IMR-90 (cell line): ENCODE results near the gene AGAP1. TPM values are rescaled to one million over a fixed set of nuclear protein-coding genes. Genes with fewer than 3 reads are reported as not detected.

Experiments used
- ATAC-seq: fragments of 200-7000 bp; cut with Tn5 transposase; 2 replicates; pipeline ENCODE4 v1.9.1; 2020; ENCODE audit warnings: low read depth, mild to moderate bottlenecking, moderate library complexity
- BruUV-seq: library from RNA; stranded (reverse); fragments of 400-500 nt; replicated peaks from 2 replicates; lab custom pipeline; 2021; lab: Mats Ljungman, UMichigan
- CTCF ChIA-PET: fragments of 300-600 bp; formaldehyde crosslinking; extraction: SDS; loops from one replicate; lab custom pipeline; 2021; ENCODE audit warnings: antibody characterized with exemption; lab: Yijun Ruan, JAX
- POLR2A ChIA-PET: fragments of 300-600 bp; sonication (Branson Sonifier 250); formaldehyde crosslinking; loops from one replicate; lab custom pipeline; 2022; ENCODE audit warnings: antibody characterized with exemption; ENCODE audit not compliant: unreplicated experiment; lab: Charles Lee
- DNase-seq: peaks from one replicate; pipeline ENCODE4 v3.0.0; 2013
- H2AFZ ChIP-seq: replicated peaks from 2 replicates; pipeline ENCODE3; 2013; ENCODE audit warnings: low read length, mild to moderate bottlenecking; ENCODE audit not compliant: poor library complexity
- H2AK5ac ChIP-seq: 2 replicates; pipeline ENCODE4 v1.6.1; 2013; ENCODE audit warnings: low read depth, low read length, inconsistent platforms
- H2AK9ac ChIP-seq: replicated peaks from 2 replicates; pipeline ENCODE3; 2013; ENCODE audit warnings: mild to moderate bottlenecking, low read depth, low read length, moderate library complexity; ENCODE audit not compliant: poor library complexity
- H2BK120ac ChIP-seq: 2 replicates; pipeline ENCODE4 v1.6.1; 2013; ENCODE audit warnings: low read depth, low read length, inconsistent platforms
- H2BK15ac ChIP-seq: 3 replicates; pipeline ENCODE4 v1.6.1; 2013; ENCODE audit warnings: low read depth, low read length, inconsistent platforms
- H2BK20ac ChIP-seq: 2 replicates; pipeline ENCODE4 v1.6.1; 2013; ENCODE audit warnings: low read depth, mild to moderate bottlenecking, inconsistent platforms, low read length, moderate library complexity
- H2BK5ac ChIP-seq: 2 replicates; pipeline ENCODE4 v1.6.1; 2013; ENCODE audit warnings: mild to moderate bottlenecking, low read depth, low read length, inconsistent platforms; ENCODE audit not compliant: poor library complexity, severe bottlenecking
- H3K14ac ChIP-seq: replicated peaks from 2 replicates; pipeline ENCODE4 v1.6.1; 2013; ENCODE audit warnings: low read depth, low read length, inconsistent platforms
- H3K18ac ChIP-seq: 2 replicates; pipeline ENCODE4 v1.6.1; 2013; ENCODE audit warnings: low read depth, low read length, control low read depth
- H3K23ac ChIP-seq: 2 replicates; pipeline ENCODE4 v1.6.1; 2013; ENCODE audit warnings: low read depth, low read length, inconsistent platforms
- H3K27ac ChIP-seq: 2 replicates; pipeline ENCODE4 v1.5.1; 2013; ENCODE audit warnings: mild to moderate bottlenecking, control low read depth, low read length; ENCODE audit not compliant: insufficient read depth
- H3K27me3 ChIP-seq: 2 replicates; pipeline ENCODE4 v1.6.1; 2013; ENCODE audit warnings: low read length; ENCODE audit not compliant: control insufficient read depth, insufficient read depth
- H3K36me3 ChIP-seq: 2 replicates; pipeline ENCODE4 v1.6.1; 2013; ENCODE audit warnings: low read length, mixed read lengths; ENCODE audit not compliant: control insufficient read depth, insufficient read depth
- H3K4ac ChIP-seq: 2 replicates; pipeline ENCODE4 v1.6.1; 2013; ENCODE audit warnings: low read depth, low read length, inconsistent platforms
- H3K4me1 ChIP-seq: 2 replicates; pipeline ENCODE4 v1.6.1; 2013; ENCODE audit warnings: low read length, mixed read lengths; ENCODE audit not compliant: control insufficient read depth, insufficient read depth
- H3K4me2 ChIP-seq: 2 replicates; pipeline ENCODE4 v1.6.1; 2013; ENCODE audit warnings: low read depth, mild to moderate bottlenecking, control low read depth, low read length, moderate library complexity
- H3K4me3 ChIP-seq: 2 replicates; pipeline ENCODE4 v1.5.1; 2013; ENCODE audit warnings: low read depth, mild to moderate bottlenecking, control low read depth, low read length, moderate library complexity; ENCODE audit not compliant: insufficient read depth
- H3K56ac ChIP-seq: 2 replicates; pipeline ENCODE4 v1.6.1; 2013; ENCODE audit warnings: low read length, inconsistent platforms; ENCODE audit not compliant: insufficient read depth; ENCODE audit errors: extremely low read depth
- H3K79me1 ChIP-seq, 2 experiments: 2 replicates each; pipeline ENCODE4 v1.6.1; 2013; ENCODE audit warnings: low read length in 2 of 2, inconsistent platforms in 1 of 2, low read depth in 1 of 2
- H3K9ac ChIP-seq: 2 replicates; pipeline ENCODE4 v1.6.1; 2013; ENCODE audit warnings: low read depth, low read length, control low read depth
- H3K9me1 ChIP-seq: 2 replicates; pipeline ENCODE4 v1.6.1; 2013; ENCODE audit warnings: low read length, inconsistent platforms; ENCODE audit not compliant: insufficient read depth
- H3K9me3 ChIP-seq: 2 replicates; pipeline ENCODE4 v1.6.1; 2013; ENCODE audit warnings: low read length; ENCODE audit not compliant: control insufficient read depth, insufficient read depth
- H4K20me1 ChIP-seq: 2 replicates; pipeline ENCODE4 v1.6.1; 2013; ENCODE audit warnings: low read length, inconsistent platforms; ENCODE audit not compliant: insufficient read depth
- H4K5ac ChIP-seq: 2 replicates; pipeline ENCODE4 v1.6.1; 2013; ENCODE audit warnings: mild to moderate bottlenecking, low read depth, low read length, control low read depth
- H4K8ac ChIP-seq, 2 experiments: 2 replicates each; pipeline ENCODE4 v1.6.1; 2013; ENCODE audit warnings: low read depth in 2 of 2, low read length in 2 of 2, control low read depth in 1 of 2, inconsistent platforms in 1 of 2
- H4K91ac ChIP-seq: 2 replicates; pipeline ENCODE4 v1.6.1; 2013; ENCODE audit warnings: low read depth, low read length, inconsistent platforms; ENCODE audit not compliant: insufficient read depth
- BHLHE40 ChIP-seq: fragments of 150-350 bp; IDR thresholded peaks from 2 replicates; pipeline ENCODE4 v1.6.1; 2016; ENCODE audit warnings: mild to moderate bottlenecking, low read depth, low read length
- MAZ ChIP-seq: IDR thresholded peaks from 2 replicates; pipeline ENCODE4 v1.6.1; 2012; ENCODE audit warnings: low read depth, mild to moderate bottlenecking, low read length, improper control_type of control experiment, moderate library complexity, borderline replicate concordance
- RCOR1 ChIP-seq: IDR thresholded peaks from 2 replicates; pipeline ENCODE4 v1.6.1; 2012; ENCODE audit warnings: mild to moderate bottlenecking, low read length, improper control_type of control experiment; ENCODE audit not compliant: insufficient replicate concordance
- RFX5 ChIP-seq: IDR thresholded peaks from 2 replicates; pipeline ENCODE4 v1.8.0; 2012; ENCODE audit warnings: low read depth, mild to moderate bottlenecking, low read length, moderate library complexity
- SMC3 ChIP-seq: fragments of 150-350 bp; IDR thresholded peaks from 2 replicates; pipeline ENCODE4 v1.6.1; 2016; ENCODE audit warnings: low read depth, mild to moderate bottlenecking, antibody characterized with exemption, low read length, moderate library complexity
- WGBS, 2 experiments: methylation state at CpG; one replicate each; pipeline versions ENCODE4 v1.1.5 to v1.1.7; 2013; ENCODE audit warnings: missing lambda C conversion rate in 2 of 2; ENCODE audit not compliant: insufficient read length in 1 of 2; ENCODE audit errors: extremely low coverage in 2 of 2; 5-methylcytosine and 5-hydroxymethylcytosine counted together
- dilution Hi-C: fragments of 300-500 bp; cut with HindIII; formaldehyde crosslinking; loops from one replicate; pipeline ENCODE4 v1.14.3; 2018; ENCODE audit warnings: low sequenced_read_pairs; ENCODE audit not compliant: unreplicated experiment
- in situ Hi-C: fragments of 300-500 bp; cut with MboI; formaldehyde crosslinking; loops from 3 replicates; pipeline ENCODE4 v1.14.3; 2019; ENCODE audit warnings: low sequenced_read_pairs, inconsistent platforms, mixed read lengths
- intact Hi-C: fragments of 100-400 bp; cut with micrococcal nuclease; formaldehyde crosslinking; loops from 2 replicates; pipeline ENCODE4 v1.10.0; 2022
- polyA plus RNA-seq, 3 experiments: library from polyadenylated mRNA; depleted of rRNA; stranded (reverse); fragments of >200 nt; gene quantifications; 2 replicates each; pipeline ENCODE4 v1.2.3, GENCODE V29; 2012; ENCODE audit warnings: low replicate concordance in 1 of 3
- total RNA-seq: library from RNA; depleted of rRNA; stranded (reverse); fragments of >200 nt; gene quantifications from 2 replicates; pipeline ENCODE4 v1.2.3, GENCODE V29; 2012

AGAP1 gene
- total and polyA plus RNA-seq, 2 of the 4 experiments (the other 2 are of a cell fraction): 15.1 to 16.4 TPM

DNA sequence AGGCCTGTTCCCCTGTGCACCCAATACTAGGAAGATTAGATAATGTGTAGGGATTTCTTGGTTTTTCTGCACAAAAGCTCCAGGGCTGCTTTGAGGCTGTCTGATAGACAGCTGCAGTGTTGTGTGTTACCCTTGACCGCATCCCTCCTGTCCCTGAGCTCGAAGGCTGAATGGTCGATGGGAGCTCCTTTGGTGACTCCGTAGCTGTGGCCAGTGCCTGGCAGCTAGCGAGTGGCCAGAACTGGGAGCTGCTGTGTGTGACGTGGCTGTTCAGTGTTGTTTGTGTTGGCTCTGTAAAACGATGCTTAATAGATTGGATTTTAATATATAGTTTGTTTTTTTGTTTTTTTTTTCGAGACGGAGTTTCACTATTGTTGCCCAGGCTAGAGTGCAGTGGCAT, 170.0 kb downstream of the AGAP1 start:
- Histone ChIP-seq H3K4ac (0 out of 2 replicates have a peak overlapping the region, but pooled peaks have one; percentile 26), H3K56ac (no peak overlapping the region), H3K9ac (no peak overlapping the region), H2BK5ac (no peak overlapping the region), H3K27me3 (no peaks in the 10 kb centered on the region; the same call in 1 of the 2 replicates), H3K4me2 (no peak overlapping the region), H2AK9ac (no peak overlapping the region), H4K91ac (no peak overlapping the region), H3K18ac (no peak overlapping the region), H2BK15ac (no peak overlapping the region), H3K14ac (no peak overlapping the region), H2AFZ (no peak overlapping the region), H2AK5ac (no peak overlapping the region), H3K36me3 (no peaks in the 10 kb centered on the region), H3K9me3 (no peaks in the 10 kb centered on the region), H2BK120ac (no peak overlapping the region), H3K23ac (no peak overlapping the region), H3K4me1 (peaks cover 31% of the 10 kb centered on the region), H3K4me3 (no peak overlapping the region), H2BK20ac (no peak overlapping the region), H4K8ac (no peak overlapping the region), H3K9me1 (peaks cover 16% of the 10 kb centered on the region), H3K79me1 (peaks cover 35 to 67% of the 10 kb centered on the region in 2 experiments), H4K20me1 (peaks cover 79% of the 10 kb centered on the region), H4K5ac (no peak overlapping the region), H3K27ac (no peak overlapping the region)
- DNase-seq: no peak
- BruUV-seq: no TSS peak
- ChIA-PET CTCF (no interaction called here), POLR2A (no interaction called here)
- in situ Hi-C loops (no loop called here), dilution Hi-C loops (no loop called here), intact Hi-C loops (no loop called here)
- 100% methylated on average over 3 of the region's 9 CpGs; no CpG with 5 or more reads in 1 of the 2 experiments for WGBS, 2 experiments
- no peak for ATAC-seq
- TF ChIP-seq SMC3: no peak
- no peak for TF ChIP-seq RFX5
- TF ChIP-seq RCOR1: no peak
- TF ChIP-seq MAZ: no peak
- no peak for TF ChIP-seq BHLHE40
